Right atrium auricular region (tissue), 2 donors: Measurements from ENCODE around the gene TMEM129. TPM values are rescaled to one million over a fixed set of nuclear protein-coding genes. Genes with fewer than 3 reads are reported as not detected.

Experiments used
- DNase-seq: peaks from one replicate; pipeline ENCODE4 v3.0.0-alpha.2; 2019; ENCODE audit warnings: low spot score
- H3K27ac ChIP-seq, 2 donors: fragments of 200-600 bp; sonication (generic); 1 replicate in 1 of 2; 2 replicates in 1 of 2; pipeline ENCODE4 v1.5.1; 2016 to 2019
- H3K27me3 ChIP-seq, 2 donors: fragments of 200-600 bp; sonication (generic); one replicate each; pipeline versions ENCODE4 v1.5.1 to v1.6.0; 2017 to 2019
- H3K36me3 ChIP-seq: fragments of 200-600 bp; sonication (generic); one replicate; pipeline ENCODE4 v1.5.1; 2016
- H3K4me1 ChIP-seq, 2 donors: fragments of 200-600 bp; sonication (generic); one replicate each; pipeline versions ENCODE4 v1.5.1 to v1.6.0; 2017 to 2019
- H3K4me3 ChIP-seq, 2 donors: fragments of 200-600 bp; sonication (generic); 1 replicate in 1 of 2; 2 replicates in 1 of 2; pipeline ENCODE4 v1.5.1; 2017 to 2019; ENCODE audit warnings: mild to moderate bottlenecking in 1 of 2, moderate library complexity in 1 of 2
- H3K9me3 ChIP-seq, 2 donors: fragments of 200-600 bp; sonication (generic); one replicate each; pipeline ENCODE4 v1.5.1; 2019
- total RNA-seq, 2 donors: library from RNA; depleted of rRNA; stranded (reverse); fragments of >200 nt; gene quantifications; one replicate each; pipeline ENCODE4 v1.1.0, GENCODE V29; 2016
- TF ChIP-seq, protein P1 (sequence below), 2 donors: fragments of 200-600 bp; sonication (generic); IDR thresholded peaks; one replicate each; pipeline ENCODE4 v1.5.1; 2019; ENCODE audit warnings: antibody characterized with exemption in 2 of 2

TMEM129 gene
- total RNA-seq, 2 donors from 2014 or later = 59.0 to 75.4 TPM

- H3K4me1 ChIP-seq = peaks cover 0 to 14% of the 10 kb centered on the region in 2 donors
- TF ChIP-seq, protein P1, sequence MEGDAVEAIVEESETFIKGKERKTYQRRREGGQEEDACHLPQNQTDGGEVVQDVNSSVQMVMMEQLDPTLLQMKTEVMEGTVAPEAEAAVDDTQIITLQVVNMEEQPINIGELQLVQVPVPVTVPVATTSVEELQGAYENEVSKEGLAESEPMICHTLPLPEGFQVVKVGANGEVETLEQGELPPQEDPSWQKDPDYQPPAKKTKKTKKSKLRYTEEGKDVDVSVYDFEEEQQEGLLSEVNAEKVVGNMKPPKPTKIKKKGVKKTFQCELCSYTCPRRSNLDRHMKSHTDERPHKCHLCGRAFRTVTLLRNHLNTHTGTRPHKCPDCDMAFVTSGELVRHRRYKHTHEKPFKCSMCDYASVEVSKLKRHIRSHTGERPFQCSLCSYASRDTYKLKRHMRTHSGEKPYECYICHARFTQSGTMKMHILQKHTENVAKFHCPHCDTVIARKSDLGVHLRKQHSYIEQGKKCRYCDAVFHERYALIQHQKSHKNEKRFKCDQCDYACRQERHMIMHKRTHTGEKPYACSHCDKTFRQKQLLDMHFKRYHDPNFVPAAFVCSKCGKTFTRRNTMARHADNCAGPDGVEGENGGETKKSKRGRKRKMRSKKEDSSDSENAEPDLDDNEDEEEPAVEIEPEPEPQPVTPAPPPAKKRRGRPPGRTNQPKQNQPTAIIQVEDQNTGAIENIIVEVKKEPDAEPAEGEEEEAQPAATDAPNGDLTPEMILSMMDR (IDR thresholded peaks at IDR 0.05) = no peak
- no peaks in the 10 kb centered on the region for H3K36me3 ChIP-seq
- H3K9me3 ChIP-seq = no peaks in the 10 kb centered on the region
- H3K27ac ChIP-seq = peak overlapping the region in 1 of 2 donors; percentile 88
- H3K4me3 ChIP-seq = peak overlapping the region; percentile 63 to 77
- no peak for DNase-seq
- no peaks in the 10 kb centered on the region for H3K27me3 ChIP-seq
Measured at GRCh38 chr4:1682860-1683259, 38.3 kb downstream of the TMEM129 start.

DNA sequence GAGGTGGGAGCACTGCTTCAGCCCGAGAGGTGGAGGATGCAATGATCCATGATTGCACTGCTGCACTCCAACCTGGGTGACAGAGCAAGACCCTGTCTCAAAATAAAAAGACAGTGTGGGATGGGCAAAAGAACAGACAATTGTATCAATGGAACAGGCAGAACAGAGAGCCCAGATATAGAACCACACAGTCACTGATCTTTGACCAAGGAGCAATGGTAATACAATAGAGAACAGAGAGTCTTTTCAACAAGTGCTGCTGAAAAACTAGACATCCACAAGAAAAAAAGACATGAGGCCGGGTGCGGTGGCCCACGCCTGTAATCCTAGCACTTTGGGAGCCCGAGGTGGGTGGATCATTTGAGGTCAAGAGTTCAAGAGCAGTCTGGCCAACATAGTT lies 42.9 kb downstream of the TMEM129 start:
- Histone ChIP-seq H3K4me3 (no peak overlapping the region), H3K4me1 (peaks cover 0 to 2% of the 10 kb centered on the region in 2 donors), H3K36me3 (no peaks in the 10 kb centered on the region), H3K27me3 (no peaks in the 10 kb centered on the region), H3K9me3 (no peaks in the 10 kb centered on the region), H3K27ac (no peak overlapping the region)
- TF ChIP-seq, protein P1 (IDR thresholded peaks at IDR 0.05) = no peak
- no peak for DNase-seq

DNA sequence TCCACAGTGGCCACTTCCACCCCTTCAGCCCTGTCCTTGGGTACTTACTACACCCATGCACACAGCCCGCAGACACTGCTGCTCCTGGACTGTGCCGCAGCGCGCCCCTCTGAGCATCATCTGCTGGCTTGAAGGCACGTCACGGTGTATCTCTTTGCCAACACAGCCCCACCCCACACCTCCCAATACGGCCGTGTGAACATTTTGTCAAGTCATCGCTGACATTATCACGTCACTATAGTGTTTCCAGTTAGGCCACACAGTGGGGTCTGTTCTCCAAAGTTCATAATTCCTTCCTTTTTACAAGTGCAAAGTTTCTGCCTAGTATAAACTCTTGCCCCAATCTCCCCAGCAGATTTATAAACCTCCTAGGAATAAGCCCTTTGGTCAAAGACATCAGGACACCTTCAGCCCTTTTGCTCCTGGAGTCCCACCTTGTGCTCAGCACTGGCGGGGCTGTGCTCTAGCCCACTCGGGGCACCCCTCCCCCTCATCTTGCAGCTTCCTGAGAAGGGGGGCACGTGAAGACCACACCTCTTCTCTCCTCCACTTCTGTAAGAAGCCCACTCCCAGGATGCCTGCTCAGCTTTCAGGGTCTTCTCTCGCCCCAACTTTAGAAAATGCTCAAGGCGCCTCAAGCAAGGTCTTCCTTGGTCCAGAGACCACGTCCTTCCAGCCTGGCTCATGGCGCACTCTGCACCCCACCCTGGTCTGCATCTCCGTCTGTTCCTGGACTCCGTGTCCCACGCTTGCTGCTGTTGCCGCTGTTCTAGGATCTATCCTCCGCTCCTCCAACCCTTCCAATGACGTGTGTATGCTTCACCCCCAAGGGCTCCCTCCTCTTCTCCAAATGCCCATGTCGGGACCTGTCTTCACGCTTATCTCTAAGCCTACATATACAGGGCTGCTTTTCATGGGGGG lies 44.3 kb downstream of the TMEM129 start:
- Histone ChIP-seq H3K9me3 (no peaks in the 10 kb centered on the region), H3K4me3 (no peak overlapping the region), H3K27ac (no peak overlapping the region), H3K27me3 (no peaks in the 10 kb centered on the region), H3K36me3 (no peaks in the 10 kb centered on the region), H3K4me1 (no peaks in the 10 kb centered on the region)
- DNase-seq = no peak
- TF ChIP-seq, protein P1 (IDR thresholded peaks at IDR 0.05) = no peak

GRCh38 chr4:1675802-1676137 lies 45.4 kb downstream of the TMEM129 start:
- H3K36me3 ChIP-seq = no peaks in the 10 kb centered on the region
- H3K9me3 ChIP-seq = no peaks in the 10 kb centered on the region
- DNase-seq = no peak
- H3K27me3 ChIP-seq = no peaks in the 10 kb centered on the region
- H3K4me1 ChIP-seq = no peaks in the 10 kb centered on the region
- TF ChIP-seq, protein P1 (IDR thresholded peaks at IDR 0.05) = no peak
- no peak overlapping the region for H3K27ac ChIP-seq
- H3K4me3 ChIP-seq = no peak overlapping the region

DNA sequence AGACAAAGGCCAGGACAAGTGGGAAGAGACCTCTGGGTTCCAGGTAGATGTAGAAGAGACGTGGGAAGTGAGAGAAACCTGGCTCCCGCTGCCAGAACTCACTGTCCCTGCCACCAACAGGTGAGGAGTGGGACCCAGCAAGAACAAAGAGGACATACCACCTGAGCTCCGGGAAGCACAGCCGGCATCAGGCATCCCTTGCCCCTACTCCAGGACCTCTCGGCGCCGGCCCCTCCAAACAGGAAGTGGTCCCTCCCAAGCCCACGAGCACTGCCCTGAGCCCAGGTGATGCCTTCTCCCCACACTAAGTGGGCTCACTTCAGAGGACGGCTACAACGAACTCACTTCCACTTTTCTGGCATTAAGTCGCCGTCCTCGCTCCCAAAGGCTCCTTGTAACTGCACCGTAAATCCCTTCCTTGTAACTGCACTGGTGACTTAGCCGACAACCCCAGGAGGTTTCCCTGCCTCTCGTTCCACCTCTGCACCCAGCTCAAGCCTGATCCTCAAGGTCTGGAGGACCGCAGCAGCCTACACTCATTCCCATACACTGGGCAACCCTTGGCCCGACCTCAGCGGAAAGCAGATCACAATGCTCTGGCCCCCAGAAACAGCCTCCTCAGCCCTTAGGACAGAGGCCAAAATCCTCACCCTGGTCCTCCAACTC lies 45.9 kb downstream of the TMEM129 start:
- Histone ChIP-seq H3K4me3 (no peak overlapping the region), H3K4me1 (no peaks in the 10 kb centered on the region), H3K27ac (no peak overlapping the region), H3K9me3 (no peaks in the 10 kb centered on the region), H3K27me3 (no peaks in the 10 kb centered on the region), H3K36me3 (no peaks in the 10 kb centered on the region)
- DNase-seq = no peak
- TF ChIP-seq, protein P1 (IDR thresholded peaks at IDR 0.05) = no peak
